HG02623 (cell line): ENCODE measurements around the gene AKAP6.
"Not testable (repeated sequence)": the region's sequence is repeated elsewhere in the genome, so short reads cannot be mapped to it uniquely, and the experiment has no call there.

Experiments used
- ATAC-seq: cut with Tn5 transposase; IDR thresholded peaks from one replicate; pipeline ENCODE4 v1.9.1; 2021; ENCODE audit warnings: moderate library complexity; ENCODE audit not compliant: unreplicated experiment

The AKAP6 gene

DNA sequence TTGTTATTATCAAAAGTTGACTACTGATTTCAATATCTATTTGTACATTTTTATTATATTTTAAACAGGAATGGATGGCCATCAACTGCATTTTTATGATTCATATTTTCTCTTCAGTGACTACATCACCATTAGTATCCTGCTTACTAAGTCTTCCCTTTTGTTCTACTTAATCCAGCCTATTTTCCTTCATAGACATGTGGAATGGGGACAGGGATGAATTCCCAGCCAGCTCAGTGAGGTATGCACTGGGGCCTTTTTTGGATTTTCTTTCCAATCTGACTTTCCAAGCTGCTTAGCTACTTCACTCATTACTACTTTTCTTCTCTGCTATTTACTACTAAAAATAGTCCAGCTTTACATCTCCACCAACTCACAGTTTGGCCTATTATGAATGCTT lies 38.4 kb downstream of the AKAP6 start:
- no peak for ATAC-seq

GRCh38 chr14:32368107-32368506 lies 39.0 kb downstream of the AKAP6 start:
- no peak for ATAC-seq

DNA sequence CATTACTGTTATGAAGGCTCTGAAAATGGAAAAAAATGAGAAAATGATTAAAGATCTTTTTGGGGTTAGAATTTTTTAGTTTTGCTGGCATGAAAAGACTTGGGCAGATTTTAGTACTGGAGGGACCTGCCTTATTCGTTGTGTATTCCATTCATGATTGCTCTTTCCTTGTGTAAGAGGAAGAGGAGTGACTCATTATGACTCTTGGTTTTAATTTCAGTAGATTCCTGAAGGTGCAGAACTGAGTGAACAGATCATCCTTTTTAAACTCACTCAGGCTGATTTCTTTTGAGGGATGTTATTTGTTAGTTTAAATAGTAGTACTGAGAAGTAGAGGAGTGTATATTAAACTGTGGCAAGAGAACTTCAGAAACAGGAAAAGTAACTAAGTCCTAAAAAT lies 41.6 kb downstream of the AKAP6 start:
- no peak for ATAC-seq

DNA sequence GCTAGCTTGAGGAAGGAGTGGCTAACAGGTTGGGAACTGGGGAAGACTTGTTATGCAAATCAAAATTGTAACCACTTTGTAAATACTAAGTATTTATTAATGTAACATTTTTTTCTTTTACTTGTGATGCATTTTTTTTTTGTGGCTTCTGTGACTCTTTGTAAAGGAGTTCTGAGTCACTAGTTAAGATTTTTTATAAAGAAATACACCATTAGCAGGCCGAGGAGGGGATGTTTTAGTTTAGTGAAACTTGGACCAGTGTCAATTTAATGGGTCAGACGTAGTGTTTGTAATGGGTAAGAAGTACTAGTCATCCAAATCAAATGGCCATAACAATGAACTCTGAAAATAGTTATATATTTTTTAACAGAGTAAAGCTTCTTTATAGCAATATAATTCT lies 43.1 kb downstream of the AKAP6 start:
- ATAC-seq = no peak

GRCh38 chr14:32373174-32373573 lies 44.1 kb downstream of the AKAP6 start:
- ATAC-seq = not testable (repeated sequence)

GRCh38 chr14:32374155-32374554 lies 45.1 kb downstream of the AKAP6 start:
- no peak for ATAC-seq

DNA sequence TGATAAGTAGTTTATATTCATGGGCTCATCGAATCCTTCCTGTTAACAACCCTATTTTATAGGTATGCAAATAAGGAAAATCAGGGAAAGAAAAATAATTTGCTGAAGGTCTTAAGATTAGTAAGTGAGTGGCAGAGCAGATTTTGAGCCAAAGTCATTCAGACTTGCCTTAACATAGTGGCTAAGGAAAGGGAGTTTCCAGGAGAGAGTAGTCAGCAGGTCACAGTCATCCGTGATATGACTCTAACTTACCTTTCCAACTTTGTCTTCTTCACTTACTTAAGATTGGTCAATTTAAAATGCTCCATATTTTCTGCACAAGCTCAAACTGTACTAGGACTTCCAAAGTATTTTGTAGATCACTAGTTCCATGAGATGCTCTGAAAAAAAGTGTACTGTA lies 46.6 kb downstream of the AKAP6 start:
- ATAC-seq = no peak

DNA sequence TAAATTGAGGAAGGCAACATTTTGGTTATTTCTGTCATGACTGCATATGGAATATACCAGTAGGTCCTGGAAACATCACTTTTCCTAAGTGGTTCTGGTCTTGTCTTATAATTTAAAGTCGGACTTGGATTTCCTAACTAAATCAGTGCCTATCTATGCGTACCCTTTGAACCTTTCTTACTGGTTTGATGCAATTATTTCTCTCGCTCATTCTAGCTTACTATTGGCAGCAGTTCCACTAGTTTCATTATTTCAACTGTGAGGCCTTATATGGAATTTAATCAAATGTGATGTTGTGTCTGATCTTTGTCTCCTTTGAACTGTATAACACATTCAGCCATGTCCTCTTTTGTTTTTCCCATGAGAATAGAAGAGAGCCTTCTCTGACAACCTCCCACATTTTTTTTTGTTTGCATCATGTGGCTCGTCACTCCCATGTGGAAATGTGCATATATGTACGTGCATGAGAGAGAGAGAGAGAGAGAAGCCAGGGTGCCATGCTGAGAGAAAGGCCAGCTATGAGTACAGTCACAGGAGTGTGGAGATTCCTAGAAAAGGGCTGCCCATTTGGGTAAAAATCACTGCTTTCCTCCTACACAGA lies 48.0 kb downstream of the AKAP6 start:
- no peak for ATAC-seq

GRCh38 chr14:32378284-32378683 lies 49.2 kb downstream of the AKAP6 start:
- ATAC-seq = no peak

DNA sequence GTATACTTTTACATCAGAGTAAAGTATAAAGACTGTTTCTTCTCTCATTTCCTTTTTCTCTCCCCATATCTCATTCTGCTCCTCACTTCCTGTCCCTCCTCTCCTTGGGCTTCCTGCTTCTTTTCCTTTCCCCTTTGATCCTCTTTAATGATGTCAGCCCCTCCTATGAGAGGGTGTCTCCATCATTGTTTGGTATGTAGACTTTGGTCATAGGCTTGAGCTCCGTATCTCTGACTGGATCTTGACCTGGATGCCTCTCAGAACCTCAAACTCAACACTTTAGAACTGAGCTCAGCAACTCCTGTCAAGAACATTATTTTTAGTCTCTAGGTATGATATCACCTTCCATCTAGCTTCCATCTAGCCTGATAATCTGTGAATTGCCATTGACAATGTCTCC lies 50.3 kb downstream of the AKAP6 start:
- no peak for ATAC-seq

GRCh38 chr14:32381869-32382268 lies 52.8 kb downstream of the AKAP6 start:
- ATAC-seq = no peak

- no peak for ATAC-seq
These were observed 53.6 kb downstream of the AKAP6 start for GRCh38 chr14:32382704-32383103.

- no peak for ATAC-seq
These were observed 54.4 kb downstream of the AKAP6 start for GRCh38 chr14:32383364-32384009.

- no peak for ATAC-seq
These were observed 55.4 kb downstream of the AKAP6 start for GRCh38 chr14:32384464-32384863.

DNA sequence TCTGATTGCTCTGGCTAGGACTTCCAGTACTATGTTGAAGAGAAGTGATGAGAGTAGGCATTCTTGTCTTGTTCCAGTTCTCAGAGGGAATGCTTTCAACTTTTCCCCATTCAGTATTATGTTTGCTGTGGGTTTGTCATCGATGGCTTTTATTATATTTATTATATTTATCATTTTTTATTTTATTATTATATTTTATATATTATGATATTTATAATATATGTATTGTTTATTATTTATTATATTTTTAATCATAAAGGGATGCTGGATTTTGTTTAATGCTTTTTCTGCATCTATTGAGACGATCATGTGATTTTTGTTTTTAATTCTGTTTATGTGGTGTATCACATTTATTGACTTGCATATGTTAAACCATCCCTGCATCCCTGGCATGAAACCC lies 58.2 kb downstream of the AKAP6 start:
- ATAC-seq = not testable (repeated sequence)

- ATAC-seq = no peak
These were observed 64.0 kb downstream of the AKAP6 start for GRCh38 chr14:32393119-32393518.

GRCh38 chr14:32394038-32394437 lies 64.9 kb downstream of the AKAP6 start:
- ATAC-seq = no peak

- no peak for ATAC-seq
These were observed 67.8 kb downstream of the AKAP6 start for GRCh38 chr14:32396885-32397284.

GRCh38 chr14:32397861-32398640 lies 69.0 kb downstream of the AKAP6 start:
- no peak for ATAC-seq

DNA sequence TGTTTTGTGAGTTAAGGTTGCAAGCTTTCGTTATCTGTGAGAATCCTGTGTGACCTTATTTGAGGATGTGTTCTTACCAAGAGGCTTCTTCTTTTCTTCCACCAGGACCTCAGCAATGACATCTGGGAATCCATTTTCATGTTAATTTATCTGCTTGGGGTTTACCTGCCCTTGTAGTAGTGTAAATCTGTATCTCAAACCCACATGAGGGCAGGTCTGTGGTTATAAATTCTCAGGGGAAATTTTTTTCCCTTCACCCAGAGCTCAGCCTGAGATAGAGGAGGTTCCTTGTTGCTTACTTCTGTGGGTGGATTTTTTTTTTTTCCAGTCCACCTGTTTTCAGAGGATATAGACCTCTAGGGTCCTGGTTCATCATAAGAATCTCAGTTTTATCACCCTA lies 70.8 kb downstream of the AKAP6 start:
- ATAC-seq = no peak

- no peak for ATAC-seq
These were observed 71.4 kb downstream of the AKAP6 start for GRCh38 chr14:32400480-32400879.

- ATAC-seq = no peak
These were observed 73.9 kb downstream of the AKAP6 start for GRCh38 chr14:32403021-32403420.
